Liver (tissue), 9 donors: Measurements from ENCODE around the gene VEZF1. TPM values are rescaled to one million over a fixed set of nuclear protein-coding genes. Genes with fewer than 3 reads are reported as not detected.

Source experiments
- DNase-seq: peaks from one replicate; pipeline ENCODE4 v3.0.0-alpha.2; 2017; ENCODE audit warnings: low spot score
- H3K27ac ChIP-seq, 2 donors: one replicate each; pipeline ENCODE4 v1.7.0; 2013; ENCODE audit warnings: inconsistent platforms in 2 of 2, low read length in 2 of 2, control low read depth in 1 of 2, low read depth in 1 of 2, mild to moderate bottlenecking in 1 of 2
- H3K27me3 ChIP-seq, 4 donors: one replicate each; pipeline versions ENCODE4 v1.6.1 to v1.7.0; 2013; ENCODE audit warnings: low read length in 3 of 4, inconsistent platforms in 1 of 4, mild to moderate bottlenecking in 1 of 4, moderate library complexity in 1 of 4; ENCODE audit not compliant: control insufficient read depth in 4 of 4, insufficient read depth in 4 of 4
- H3K36me3 ChIP-seq, 4 donors: one replicate each; pipeline versions ENCODE4 v1.6.1 to v1.7.0; 2013; ENCODE audit warnings: low read length in 3 of 4, mild to moderate bottlenecking in 3 of 4, low read depth in 1 of 4, moderate library complexity in 1 of 4; ENCODE audit not compliant: control insufficient read depth in 4 of 4, insufficient read depth in 3 of 4
- H3K4me1 ChIP-seq, 4 donors: one replicate each; pipeline versions ENCODE4 v1.6.1 to v1.7.0; 2013; ENCODE audit warnings: low read length in 3 of 4, mild to moderate bottlenecking in 3 of 4, moderate library complexity in 1 of 4; ENCODE audit not compliant: control insufficient read depth in 4 of 4, insufficient read depth in 4 of 4
- H3K4me3 ChIP-seq, 3 donors: one replicate each; pipeline versions ENCODE4 v1.6.1 to v1.7.0; 2013; ENCODE audit warnings: low read length in 3 of 3, control low read depth in 1 of 3, low read depth in 1 of 3, mild to moderate bottlenecking in 1 of 3
- H3K9ac ChIP-seq, 2 donors: one replicate each; pipeline ENCODE4 v1.7.0; 2013; ENCODE audit warnings: low read length in 2 of 2, mild to moderate bottlenecking in 2 of 2, moderate library complexity in 2 of 2, control low read depth in 1 of 2, low read depth in 1 of 2
- H3K9me3 ChIP-seq, 4 donors: one replicate each; pipeline versions ENCODE4 v1.6.1 to v1.7.0; 2013; ENCODE audit warnings: low read length in 3 of 4; ENCODE audit not compliant: control insufficient read depth in 4 of 4
- FOXA1 ChIP-seq: IDR thresholded peaks from 2 replicates; pipeline ENCODE4 v1.6.1; 2016; ENCODE audit warnings: antibody characterized with exemption
- FOXA2 ChIP-seq: IDR thresholded peaks from 2 replicates; pipeline ENCODE4 v1.6.1; 2016; ENCODE audit warnings: antibody characterized with exemption
- GABPA ChIP-seq, 2 donors: IDR thresholded peaks in 1 of 2; conservative IDR thresholded peaks in 1 of 2; 2 replicates each; pipeline ENCODE4 v1.6.1; 2016; ENCODE audit warnings: antibody characterized with exemption in 2 of 2, mild to moderate bottlenecking in 1 of 2, moderate library complexity in 1 of 2
- NR2F2 ChIP-seq: IDR thresholded peaks from 2 replicates; pipeline ENCODE4 v1.6.1; 2016; ENCODE audit warnings: antibody characterized with exemption
- SP1 ChIP-seq: IDR thresholded peaks from 2 replicates; pipeline ENCODE4 v1.6.1; 2018; ENCODE audit warnings: antibody characterized with exemption, mild to moderate bottlenecking
- TAF1 ChIP-seq: conservative IDR thresholded peaks from 2 replicates; pipeline ENCODE4 v1.6.1; 2016; ENCODE audit warnings: antibody characterized with exemption, mild to moderate bottlenecking
- WGBS: extraction: QIAGEN DNeasy Blood & Tissue Kit; methylation state at CpG from one replicate; pipeline ENCODE4 v1.1.7; 2013; 5-methylcytosine and 5-hydroxymethylcytosine counted together
- polyA plus RNA-seq, 2 donors: library from polyadenylated mRNA; stranded (reverse) in 1 of 2; unstranded in 1 of 2; fragments of 200-250 nt in 1 of 2; fragments of >200 nt in 1 of 2; fragmentation: Nextera tagmentation in 1 of 2; extraction: Ambion mirVana in 1 of 2; gene quantifications; one replicate each; pipeline versions ENCODE4 v1.2.1 to v1.2.3, GENCODE V29; 2013 to 2015
- total RNA-seq, 2 donors: library from RNA; depleted of rRNA; stranded (reverse); fragments of >200 nt; gene quantifications; one replicate each; pipeline ENCODE4 v1.2.3, GENCODE V29; 2014
- TF ChIP-seq, protein P1 (sequence below): IDR thresholded peaks from 2 replicates; pipeline ENCODE4 v1.6.1; 2016; ENCODE audit warnings: antibody characterized with exemption, mild to moderate bottlenecking
- donor health status: healthy.
- donor health status: healthy.
- donor health status: healthy.
- donor health status: healthy.
- donor health status: healthy.

The VEZF1 gene
- total and polyA plus RNA-seq, 4 donors: 7.9 to 26.2 (median 11.4) TPM

DNA sequence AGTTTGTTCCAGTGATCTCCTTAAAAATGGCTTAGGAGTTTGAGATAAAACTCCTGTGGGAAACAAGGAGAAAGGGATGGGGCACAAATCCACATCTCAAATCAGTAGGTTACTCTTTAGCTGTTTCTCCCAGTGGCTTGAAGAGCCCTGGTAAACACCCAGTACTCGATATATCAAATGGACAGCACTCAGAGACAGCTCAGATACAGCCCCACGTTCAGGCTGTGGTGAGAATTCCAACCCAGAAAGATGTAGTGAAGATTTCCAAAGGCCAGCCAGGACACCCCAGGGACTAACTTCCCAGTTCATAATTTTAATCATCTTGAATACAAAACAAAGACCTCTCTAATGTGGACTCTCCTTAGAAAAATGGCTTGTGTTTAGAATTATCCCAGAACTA lies 6.4 kb upstream of the VEZF1 start:
- no peak overlapping the region for H3K27ac ChIP-seq
- H3K4me1 ChIP-seq: peaks cover under 1 to 9% (median 2%) of the 10 kb centered on the region in 4 donors

DNA sequence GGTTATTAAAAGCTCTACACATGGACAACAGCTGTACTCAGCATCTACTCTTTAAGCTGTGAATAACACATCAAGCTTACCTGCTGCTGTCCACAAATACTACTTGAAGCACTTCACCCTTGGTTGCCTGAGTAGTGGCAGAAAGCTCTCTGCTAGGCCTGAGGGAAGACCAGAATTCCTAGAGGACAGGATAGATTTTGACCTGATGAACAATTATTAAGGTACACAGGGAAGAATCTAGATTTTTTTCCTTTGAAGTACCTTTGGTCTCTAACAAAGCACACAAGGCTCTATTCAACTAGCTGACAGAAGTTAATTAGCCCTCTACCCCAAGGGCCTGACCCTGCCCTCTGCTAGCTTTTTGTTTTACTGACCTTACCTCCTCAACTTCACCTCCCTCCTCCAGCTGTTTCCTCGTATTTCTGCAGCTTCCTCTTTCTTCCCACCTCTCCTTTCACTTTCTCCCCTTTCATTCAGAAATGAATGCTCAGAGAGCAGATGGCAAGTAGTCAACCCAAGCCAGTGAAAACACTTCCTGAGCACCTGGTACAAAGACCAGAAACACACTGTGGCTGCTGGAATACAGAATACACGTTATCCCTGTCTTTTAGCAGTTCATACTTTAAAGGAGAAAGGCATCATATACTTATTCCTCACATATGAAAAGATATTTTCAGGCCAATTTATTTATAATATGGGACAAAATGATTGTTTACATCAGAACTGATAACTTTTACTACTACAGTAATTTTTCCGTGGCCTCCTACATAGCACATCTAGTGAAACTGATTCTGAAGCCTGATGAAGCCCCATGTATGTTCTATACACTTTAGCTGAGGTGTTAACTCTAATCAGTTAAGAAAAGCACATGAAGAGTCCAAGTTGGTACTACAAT lies 5.7 kb upstream of the VEZF1 start:
- H3K9ac ChIP-seq: no peak overlapping the region
- no peak overlapping the region for H3K4me3 ChIP-seq
- no peaks in the 10 kb centered on the region for H3K9me3 ChIP-seq
- no peak overlapping the region for H3K27ac ChIP-seq
- WGBS: 32% methylated on average over 3 of the region's 3 CpGs
- no peak for DNase-seq
- H3K36me3 ChIP-seq: no peaks in the 10 kb centered on the region
- no peaks in the 10 kb centered on the region for H3K27me3 ChIP-seq
- TF ChIP-seq NR2F2: peak; percentile 50
- TF ChIP-seq, protein P1, sequence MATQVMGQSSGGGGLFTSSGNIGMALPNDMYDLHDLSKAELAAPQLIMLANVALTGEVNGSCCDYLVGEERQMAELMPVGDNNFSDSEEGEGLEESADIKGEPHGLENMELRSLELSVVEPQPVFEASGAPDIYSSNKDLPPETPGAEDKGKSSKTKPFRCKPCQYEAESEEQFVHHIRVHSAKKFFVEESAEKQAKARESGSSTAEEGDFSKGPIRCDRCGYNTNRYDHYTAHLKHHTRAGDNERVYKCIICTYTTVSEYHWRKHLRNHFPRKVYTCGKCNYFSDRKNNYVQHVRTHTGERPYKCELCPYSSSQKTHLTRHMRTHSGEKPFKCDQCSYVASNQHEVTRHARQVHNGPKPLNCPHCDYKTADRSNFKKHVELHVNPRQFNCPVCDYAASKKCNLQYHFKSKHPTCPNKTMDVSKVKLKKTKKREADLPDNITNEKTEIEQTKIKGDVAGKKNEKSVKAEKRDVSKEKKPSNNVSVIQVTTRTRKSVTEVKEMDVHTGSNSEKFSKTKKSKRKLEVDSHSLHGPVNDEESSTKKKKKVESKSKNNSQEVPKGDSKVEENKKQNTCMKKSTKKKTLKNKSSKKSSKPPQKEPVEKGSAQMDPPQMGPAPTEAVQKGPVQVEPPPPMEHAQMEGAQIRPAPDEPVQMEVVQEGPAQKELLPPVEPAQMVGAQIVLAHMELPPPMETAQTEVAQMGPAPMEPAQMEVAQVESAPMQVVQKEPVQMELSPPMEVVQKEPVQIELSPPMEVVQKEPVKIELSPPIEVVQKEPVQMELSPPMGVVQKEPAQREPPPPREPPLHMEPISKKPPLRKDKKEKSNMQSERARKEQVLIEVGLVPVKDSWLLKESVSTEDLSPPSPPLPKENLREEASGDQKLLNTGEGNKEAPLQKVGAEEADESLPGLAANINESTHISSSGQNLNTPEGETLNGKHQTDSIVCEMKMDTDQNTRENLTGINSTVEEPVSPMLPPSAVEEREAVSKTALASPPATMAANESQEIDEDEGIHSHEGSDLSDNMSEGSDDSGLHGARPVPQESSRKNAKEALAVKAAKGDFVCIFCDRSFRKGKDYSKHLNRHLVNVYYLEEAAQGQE: no peak
- peaks cover 1 to 16% (median 7%) of the 10 kb centered on the region in 4 donors for H3K4me1 ChIP-seq

More for the DNA sequence above, 6.4 kb upstream of the VEZF1 start:
- DNase-seq: no peak
- H3K36me3 ChIP-seq: no peaks in the 10 kb centered on the region
- no peak for TF ChIP-seq FOXA1
- no peak for TF ChIP-seq SP1
- no peaks in the 10 kb centered on the region for H3K27me3 ChIP-seq
- H3K9me3 ChIP-seq: no peaks in the 10 kb centered on the region
- WGBS: 58% methylated on average over 2 of the region's 2 CpGs
- H3K9ac ChIP-seq: no peak overlapping the region
- H3K4me3 ChIP-seq: no peak overlapping the region

DNA sequence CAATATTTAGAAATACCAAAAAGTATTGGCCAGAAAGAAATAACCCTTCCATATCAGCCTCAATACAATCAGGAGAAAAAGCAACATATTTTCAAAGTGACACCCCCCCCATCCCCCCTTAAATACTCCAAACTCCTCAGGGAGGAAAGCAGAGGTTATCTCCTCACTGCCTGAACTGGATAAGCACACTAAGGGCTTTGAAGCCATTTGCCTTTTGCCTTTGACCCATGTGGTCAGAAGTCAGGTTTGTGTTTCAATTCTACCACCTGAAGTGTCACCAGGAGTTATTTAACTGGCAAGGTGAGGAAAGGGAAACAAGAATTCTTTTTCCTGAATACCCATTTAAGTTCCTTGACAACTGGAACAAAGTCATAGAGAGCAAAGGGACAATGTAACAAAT lies 3.5 kb upstream of the VEZF1 start:
- Histone ChIP-seq H3K27ac (no peak overlapping the region), H3K4me1 (peaks cover 1 to 25% (median 12%) of the 10 kb centered on the region in 4 donors)
- TF ChIP-seq TAF1 (no peak), GABPA (IDR thresholded peaks at IDR 0.05 in 1 of 2, conservative IDR thresholded peaks at IDR 0.05 in 1 of 2) (no peak), FOXA2 (no peak)
- TF ChIP-seq, protein P1: no peak

More for the DNA sequence above, 3.5 kb upstream of the VEZF1 start:
- Histone ChIP-seq H3K27me3 (no peaks in the 10 kb centered on the region), H3K9me3 (no peaks in the 10 kb centered on the region), H3K36me3 (no peaks in the 10 kb centered on the region), H3K9ac (no peak overlapping the region), H3K4me3 (no peak overlapping the region)
- DNase-seq: no peak
